ENCODE results near the gene SCRT2. TPM values are rescaled to one million over a fixed set of nuclear protein-coding genes. Genes with fewer than 3 reads are reported as not detected.

Gene SCRT2
- total and polyA plus RNA-seq, 9 of the 15 experiments (the other 6 are each of a cell fraction or from before 2014, with no cell fraction given) = 0.04 to 0.75 (median 0.13) TPM; not detected in 2

DNA sequence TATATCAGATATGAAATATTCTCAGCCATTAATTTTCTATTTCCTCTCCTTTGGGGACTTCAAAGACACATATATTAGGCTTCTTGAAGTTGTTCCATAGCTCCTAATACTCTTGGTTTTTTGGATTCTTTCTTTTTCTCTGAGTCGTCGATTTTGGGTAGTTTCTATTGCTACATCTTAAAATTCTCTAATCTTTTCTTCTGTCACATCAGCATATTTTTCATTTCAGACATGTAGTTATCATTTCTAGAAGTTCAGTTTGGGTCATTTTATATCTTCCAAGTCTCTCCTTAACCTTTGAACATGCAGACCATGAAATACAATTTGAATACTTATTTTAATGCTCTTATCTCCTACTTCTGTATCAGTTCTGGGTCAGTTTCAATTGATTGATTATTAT, 38.9 kb upstream of the SCRT2 start (continued):
- TF ChIP-seq TEAD2 (tag; IDR thresholded peaks at IDR 0.05) (no peak), MAFK (IDR thresholded peaks at IDR 0.05; ENCODE audit: low read length) (peak; percentile 58; the same call in 1 of the 2 replicates), XRCC4 (IDR thresholded peaks at IDR 0.05; ENCODE audit: extremely low read depth, insufficient read depth, insufficient read length) (no peak), TCFL5 (CRISPR knock-in tag; conservative IDR thresholded peaks at IDR 0.05) (no peak), ARNT (IDR thresholded peaks at IDR 0.05) (no peak), TAF9B (IDR thresholded peaks at IDR 0.05; ENCODE audit: partially characterized antibody) (no peak), HMG20B (CRISPR knock-in tag; IDR thresholded peaks at IDR 0.05) (no peak), RUNX1 (IDR thresholded peaks at IDR 0.05; ENCODE audit: low read depth) (no peak), ZNF274 (IDR thresholded peaks at IDR 0.05; ENCODE audit: borderline replicate concordance, low read depth, low read length) (no peak), MAFG (tag; conservative IDR thresholded peaks at IDR 0.05) (peak; percentile 68), ZFP30 (CRISPR knock-in tag; IDR thresholded peaks at IDR 0.05; ENCODE audit: borderline replicate concordance) (no peak), ZNF316 (IDR thresholded peaks at IDR 0.05) (peak; percentile 91), TFAM (CRISPR knock-in tag; conservative IDR thresholded peaks at IDR 0.05) (no peak), FOXK2 (conservative IDR thresholded peaks at IDR 0.05 in 1 of 2, IDR thresholded peaks at IDR 0.05 in 1 of 2; ENCODE audit: low read depth in 2 of 2) (no peak)
- TF ChIP-seq, protein P1, sequence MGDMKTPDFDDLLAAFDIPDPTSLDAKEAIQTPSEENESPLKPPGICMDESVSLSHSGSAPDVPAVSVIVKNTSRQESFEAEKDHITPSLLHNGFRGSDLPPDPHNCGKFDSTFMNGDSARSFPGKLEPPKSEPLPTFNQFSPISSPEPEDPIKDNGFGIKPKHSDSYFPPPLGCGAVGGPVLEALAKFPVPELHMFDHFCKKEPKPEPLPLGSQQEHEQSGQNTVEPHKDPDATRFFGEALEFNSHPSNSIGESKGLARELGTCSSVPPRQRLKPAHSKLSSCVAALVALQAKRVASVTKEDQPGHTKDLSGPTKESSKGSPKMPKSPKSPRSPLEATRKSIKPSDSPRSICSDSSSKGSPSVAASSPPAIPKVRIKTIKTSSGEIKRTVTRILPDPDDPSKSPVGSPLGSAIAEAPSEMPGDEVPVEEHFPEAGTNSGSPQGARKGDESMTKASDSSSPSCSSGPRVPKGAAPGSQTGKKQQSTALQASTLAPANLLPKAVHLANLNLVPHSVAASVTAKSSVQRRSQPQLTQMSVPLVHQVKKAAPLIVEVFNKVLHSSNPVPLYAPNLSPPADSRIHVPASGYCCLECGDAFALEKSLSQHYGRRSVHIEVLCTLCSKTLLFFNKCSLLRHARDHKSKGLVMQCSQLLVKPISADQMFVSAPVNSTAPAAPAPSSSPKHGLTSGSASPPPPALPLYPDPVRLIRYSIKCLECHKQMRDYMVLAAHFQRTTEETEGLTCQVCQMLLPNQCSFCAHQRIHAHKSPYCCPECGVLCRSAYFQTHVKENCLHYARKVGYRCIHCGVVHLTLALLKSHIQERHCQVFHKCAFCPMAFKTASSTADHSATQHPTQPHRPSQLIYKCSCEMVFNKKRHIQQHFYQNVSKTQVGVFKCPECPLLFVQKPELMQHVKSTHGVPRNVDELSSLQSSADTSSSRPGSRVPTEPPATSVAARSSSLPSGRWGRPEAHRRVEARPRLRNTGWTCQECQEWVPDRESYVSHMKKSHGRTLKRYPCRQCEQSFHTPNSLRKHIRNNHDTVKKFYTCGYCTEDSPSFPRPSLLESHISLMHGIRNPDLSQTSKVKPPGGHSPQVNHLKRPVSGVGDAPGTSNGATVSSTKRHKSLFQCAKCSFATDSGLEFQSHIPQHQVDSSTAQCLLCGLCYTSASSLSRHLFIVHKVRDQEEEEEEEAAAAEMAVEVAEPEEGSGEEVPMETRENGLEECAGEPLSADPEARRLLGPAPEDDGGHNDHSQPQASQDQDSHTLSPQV (IDR thresholded peaks at IDR 0.05) = no peak
- TF ChIP-seq, protein P2, sequence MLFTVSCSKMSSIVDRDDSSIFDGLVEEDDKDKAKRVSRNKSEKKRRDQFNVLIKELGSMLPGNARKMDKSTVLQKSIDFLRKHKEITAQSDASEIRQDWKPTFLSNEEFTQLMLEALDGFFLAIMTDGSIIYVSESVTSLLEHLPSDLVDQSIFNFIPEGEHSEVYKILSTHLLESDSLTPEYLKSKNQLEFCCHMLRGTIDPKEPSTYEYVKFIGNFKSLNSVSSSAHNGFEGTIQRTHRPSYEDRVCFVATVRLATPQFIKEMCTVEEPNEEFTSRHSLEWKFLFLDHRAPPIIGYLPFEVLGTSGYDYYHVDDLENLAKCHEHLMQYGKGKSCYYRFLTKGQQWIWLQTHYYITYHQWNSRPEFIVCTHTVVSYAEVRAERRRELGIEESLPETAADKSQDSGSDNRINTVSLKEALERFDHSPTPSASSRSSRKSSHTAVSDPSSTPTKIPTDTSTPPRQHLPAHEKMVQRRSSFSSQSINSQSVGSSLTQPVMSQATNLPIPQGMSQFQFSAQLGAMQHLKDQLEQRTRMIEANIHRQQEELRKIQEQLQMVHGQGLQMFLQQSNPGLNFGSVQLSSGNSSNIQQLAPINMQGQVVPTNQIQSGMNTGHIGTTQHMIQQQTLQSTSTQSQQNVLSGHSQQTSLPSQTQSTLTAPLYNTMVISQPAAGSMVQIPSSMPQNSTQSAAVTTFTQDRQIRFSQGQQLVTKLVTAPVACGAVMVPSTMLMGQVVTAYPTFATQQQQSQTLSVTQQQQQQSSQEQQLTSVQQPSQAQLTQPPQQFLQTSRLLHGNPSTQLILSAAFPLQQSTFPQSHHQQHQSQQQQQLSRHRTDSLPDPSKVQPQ (CRISPR knock-in tag; IDR thresholded peaks at IDR 0.05; ENCODE audit: borderline replicate concordance) = no peak
- TF ChIP-seq, protein P3, sequence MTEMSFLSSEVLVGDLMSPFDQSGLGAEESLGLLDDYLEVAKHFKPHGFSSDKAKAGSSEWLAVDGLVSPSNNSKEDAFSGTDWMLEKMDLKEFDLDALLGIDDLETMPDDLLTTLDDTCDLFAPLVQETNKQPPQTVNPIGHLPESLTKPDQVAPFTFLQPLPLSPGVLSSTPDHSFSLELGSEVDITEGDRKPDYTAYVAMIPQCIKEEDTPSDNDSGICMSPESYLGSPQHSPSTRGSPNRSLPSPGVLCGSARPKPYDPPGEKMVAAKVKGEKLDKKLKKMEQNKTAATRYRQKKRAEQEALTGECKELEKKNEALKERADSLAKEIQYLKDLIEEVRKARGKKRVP (CRISPR knock-in tag; IDR thresholded peaks at IDR 0.05) = no peak
- TF ChIP-seq, protein P4, sequence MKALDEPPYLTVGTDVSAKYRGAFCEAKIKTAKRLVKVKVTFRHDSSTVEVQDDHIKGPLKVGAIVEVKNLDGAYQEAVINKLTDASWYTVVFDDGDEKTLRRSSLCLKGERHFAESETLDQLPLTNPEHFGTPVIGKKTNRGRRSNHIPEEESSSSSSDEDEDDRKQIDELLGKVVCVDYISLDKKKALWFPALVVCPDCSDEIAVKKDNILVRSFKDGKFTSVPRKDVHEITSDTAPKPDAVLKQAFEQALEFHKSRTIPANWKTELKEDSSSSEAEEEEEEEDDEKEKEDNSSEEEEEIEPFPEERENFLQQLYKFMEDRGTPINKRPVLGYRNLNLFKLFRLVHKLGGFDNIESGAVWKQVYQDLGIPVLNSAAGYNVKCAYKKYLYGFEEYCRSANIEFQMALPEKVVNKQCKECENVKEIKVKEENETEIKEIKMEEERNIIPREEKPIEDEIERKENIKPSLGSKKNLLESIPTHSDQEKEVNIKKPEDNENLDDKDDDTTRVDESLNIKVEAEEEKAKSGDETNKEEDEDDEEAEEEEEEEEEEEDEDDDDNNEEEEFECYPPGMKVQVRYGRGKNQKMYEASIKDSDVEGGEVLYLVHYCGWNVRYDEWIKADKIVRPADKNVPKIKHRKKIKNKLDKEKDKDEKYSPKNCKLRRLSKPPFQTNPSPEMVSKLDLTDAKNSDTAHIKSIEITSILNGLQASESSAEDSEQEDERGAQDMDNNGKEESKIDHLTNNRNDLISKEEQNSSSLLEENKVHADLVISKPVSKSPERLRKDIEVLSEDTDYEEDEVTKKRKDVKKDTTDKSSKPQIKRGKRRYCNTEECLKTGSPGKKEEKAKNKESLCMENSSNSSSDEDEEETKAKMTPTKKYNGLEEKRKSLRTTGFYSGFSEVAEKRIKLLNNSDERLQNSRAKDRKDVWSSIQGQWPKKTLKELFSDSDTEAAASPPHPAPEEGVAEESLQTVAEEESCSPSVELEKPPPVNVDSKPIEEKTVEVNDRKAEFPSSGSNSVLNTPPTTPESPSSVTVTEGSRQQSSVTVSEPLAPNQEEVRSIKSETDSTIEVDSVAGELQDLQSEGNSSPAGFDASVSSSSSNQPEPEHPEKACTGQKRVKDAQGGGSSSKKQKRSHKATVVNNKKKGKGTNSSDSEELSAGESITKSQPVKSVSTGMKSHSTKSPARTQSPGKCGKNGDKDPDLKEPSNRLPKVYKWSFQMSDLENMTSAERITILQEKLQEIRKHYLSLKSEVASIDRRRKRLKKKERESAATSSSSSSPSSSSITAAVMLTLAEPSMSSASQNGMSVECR (CRISPR knock-in tag; IDR thresholded peaks at IDR 0.05) = no peak

All from K562 (cell line).